Osteoblast (primary cell): ENCODE data around the gene MRS2. TPM values are rescaled to one million over a fixed set of nuclear protein-coding genes. Genes with fewer than 3 reads are reported as not detected.

Experiments
- DNase-seq: peaks from one replicate; pipeline ENCODE4 v3.0.0; 2011; ENCODE audit warnings: low spot score, mixed read lengths; ENCODE audit not compliant: insufficient read length; ENCODE audit errors: missing footprints
- H2AFZ ChIP-seq: 2 replicates; pipeline ENCODE4 v1.6.0; 2011; ENCODE audit warnings: mild to moderate bottlenecking, low read length
- H3K27ac ChIP-seq: 2 replicates; pipeline ENCODE4 v1.5.1; 2011; ENCODE audit warnings: mild to moderate bottlenecking, low read depth, low read length, moderate library complexity
- H3K27me3 ChIP-seq: 2 replicates; pipeline ENCODE4 v1.6.0; 2012; ENCODE audit warnings: mild to moderate bottlenecking, control low read depth, inconsistent platforms, low read length, moderate library complexity; ENCODE audit not compliant: insufficient read depth
- H3K36me3 ChIP-seq: 2 replicates; pipeline ENCODE4 v1.5.1; 2011; ENCODE audit warnings: mild to moderate bottlenecking, low read length, control low read depth, moderate library complexity; ENCODE audit not compliant: insufficient read depth
- H3K4me1 ChIP-seq: 2 replicates; pipeline ENCODE4 v1.5.1; 2011; ENCODE audit warnings: mild to moderate bottlenecking, low read length, control low read depth, moderate library complexity; ENCODE audit not compliant: insufficient read depth
- H3K4me2 ChIP-seq: 2 replicates; pipeline ENCODE4 v1.6.0; 2011; ENCODE audit warnings: mild to moderate bottlenecking, low read length; ENCODE audit not compliant: insufficient read depth
- H3K4me3 ChIP-seq: fragments of 200-600 bp; sonication (generic); 3 replicates; pipeline ENCODE4 v1.5.1; 2012; ENCODE audit warnings: mild to moderate bottlenecking, low read length, inconsistent platforms; ENCODE audit not compliant: insufficient read depth
- H3K79me2 ChIP-seq: 2 replicates; pipeline ENCODE4 v1.6.0; 2012; ENCODE audit warnings: mild to moderate bottlenecking, low read length, control low read depth, inconsistent platforms; ENCODE audit not compliant: insufficient read depth
- H3K9me3 ChIP-seq: 2 replicates; pipeline ENCODE4 v1.5.1; 2011; ENCODE audit warnings: low read depth, low read length, control low read depth
- H4K20me1 ChIP-seq: 2 replicates; pipeline ENCODE4 v1.6.0; 2012; ENCODE audit warnings: mild to moderate bottlenecking, low read length, control low read depth; ENCODE audit not compliant: insufficient read depth
- CTCF ChIP-seq: IDR thresholded peaks from 2 replicates; pipeline ENCODE4 v1.5.1; 2011; ENCODE audit warnings: mild to moderate bottlenecking, low read depth, low read length, moderate library complexity; ENCODE audit errors: extremely low read depth
- total RNA-seq: library from RNA; depleted of rRNA; stranded (reverse); fragments of >200 nt; gene quantifications from 2 replicates; pipeline ENCODE4 v1.2.3, GENCODE V29; 2012

MRS2 gene
- total RNA-seq, 1 donor = 23.5 TPM

DNA sequence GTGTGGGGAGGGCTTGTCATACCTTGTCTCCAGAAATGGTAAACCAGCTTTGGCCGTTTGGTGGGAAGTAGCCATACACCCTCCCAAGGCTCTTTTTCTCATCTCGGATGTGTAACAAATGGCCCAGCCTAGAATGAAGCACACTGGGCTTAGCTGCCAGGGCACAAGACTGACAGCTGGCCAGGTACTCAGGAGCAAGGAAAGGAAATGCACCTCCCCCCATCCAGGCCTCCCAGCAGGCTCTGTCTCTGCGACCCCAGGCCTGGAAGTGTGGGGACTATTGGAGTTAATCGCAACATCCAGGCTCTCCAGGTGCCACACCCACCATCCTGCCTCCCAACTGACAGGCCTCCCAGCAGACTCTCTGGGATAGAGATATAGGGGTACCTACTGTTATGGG lies 43.0 kb downstream of the MRS2 start:
- no peaks in the 10 kb centered on the region for H3K79me2 ChIP-seq
- no peak for DNase-seq
- H3K4me2 ChIP-seq = no peak overlapping the region
- no peaks in the 10 kb centered on the region for H3K4me1 ChIP-seq
- H4K20me1 ChIP-seq = no peaks in the 10 kb centered on the region
- no peak for TF ChIP-seq CTCF
- no peaks in the 10 kb centered on the region for H3K36me3 ChIP-seq
- H3K4me3 ChIP-seq = no peak overlapping the region
- H3K27ac ChIP-seq = no peak overlapping the region
- H2AFZ ChIP-seq = no peak overlapping the region
- H3K27me3 ChIP-seq = no peaks in the 10 kb centered on the region
- H3K9me3 ChIP-seq = no peaks in the 10 kb centered on the region

DNA sequence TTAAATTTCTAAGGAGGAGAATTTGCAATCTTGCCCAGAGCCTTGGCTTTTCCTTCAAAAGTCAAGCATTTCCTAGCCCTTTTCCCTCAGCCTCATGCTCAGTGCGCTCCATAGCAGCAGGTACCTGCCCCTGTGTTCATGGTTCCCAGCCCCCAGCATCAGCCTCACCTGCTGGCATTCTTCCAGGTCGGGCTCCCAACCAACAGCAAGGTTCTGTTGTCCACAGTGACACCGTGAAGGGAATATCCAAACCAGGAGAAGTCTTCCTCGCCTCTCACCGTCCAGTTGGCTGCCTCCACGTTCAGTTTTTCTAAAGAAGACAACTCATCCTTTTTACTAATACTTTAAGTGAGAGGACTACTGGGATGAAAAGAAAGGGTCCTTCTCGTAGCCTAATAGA lies 43.9 kb downstream of the MRS2 start:
- Histone ChIP-seq H2AFZ (no peak overlapping the region), H3K4me1 (no peaks in the 10 kb centered on the region), H3K27me3 (no peaks in the 10 kb centered on the region), H3K4me3 (no peak overlapping the region), H3K9me3 (no peaks in the 10 kb centered on the region), H3K27ac (no peak overlapping the region), H4K20me1 (no peaks in the 10 kb centered on the region), H3K79me2 (no peaks in the 10 kb centered on the region), H3K36me3 (no peaks in the 10 kb centered on the region), H3K4me2 (no peak overlapping the region)
- TF ChIP-seq CTCF = no peak
- DNase-seq = no peak

DNA sequence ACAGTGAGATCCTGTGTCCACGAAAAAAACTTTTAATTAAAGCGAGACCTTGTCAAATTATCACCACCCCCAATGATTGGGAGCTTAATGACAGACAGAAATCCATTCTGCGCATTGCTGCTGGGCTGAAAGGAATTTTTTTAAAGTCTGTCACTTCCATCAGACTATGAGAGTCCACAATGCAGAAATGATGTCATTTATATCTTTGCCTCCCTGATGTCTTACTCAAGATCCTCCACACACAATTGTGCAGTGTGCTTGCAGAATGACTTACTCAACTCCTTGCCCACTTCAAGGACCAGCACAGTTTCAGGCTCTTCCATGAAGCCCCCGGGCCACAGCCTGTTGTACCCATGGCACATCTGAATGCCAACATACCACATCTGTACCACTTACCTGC lies 45.7 kb downstream of the MRS2 start:
- no peak overlapping the region for H3K4me2 ChIP-seq
- no peak overlapping the region for H2AFZ ChIP-seq
- no peak for TF ChIP-seq CTCF
- H3K36me3 ChIP-seq = no peaks in the 10 kb centered on the region
- H3K9me3 ChIP-seq = no peaks in the 10 kb centered on the region
- no peak overlapping the region for H3K4me3 ChIP-seq
- no peaks in the 10 kb centered on the region for H3K4me1 ChIP-seq
- no peaks in the 10 kb centered on the region for H4K20me1 ChIP-seq
- H3K27ac ChIP-seq = no peak overlapping the region
- H3K79me2 ChIP-seq = no peaks in the 10 kb centered on the region
- no peaks in the 10 kb centered on the region for H3K27me3 ChIP-seq
- DNase-seq = no peak

DNA sequence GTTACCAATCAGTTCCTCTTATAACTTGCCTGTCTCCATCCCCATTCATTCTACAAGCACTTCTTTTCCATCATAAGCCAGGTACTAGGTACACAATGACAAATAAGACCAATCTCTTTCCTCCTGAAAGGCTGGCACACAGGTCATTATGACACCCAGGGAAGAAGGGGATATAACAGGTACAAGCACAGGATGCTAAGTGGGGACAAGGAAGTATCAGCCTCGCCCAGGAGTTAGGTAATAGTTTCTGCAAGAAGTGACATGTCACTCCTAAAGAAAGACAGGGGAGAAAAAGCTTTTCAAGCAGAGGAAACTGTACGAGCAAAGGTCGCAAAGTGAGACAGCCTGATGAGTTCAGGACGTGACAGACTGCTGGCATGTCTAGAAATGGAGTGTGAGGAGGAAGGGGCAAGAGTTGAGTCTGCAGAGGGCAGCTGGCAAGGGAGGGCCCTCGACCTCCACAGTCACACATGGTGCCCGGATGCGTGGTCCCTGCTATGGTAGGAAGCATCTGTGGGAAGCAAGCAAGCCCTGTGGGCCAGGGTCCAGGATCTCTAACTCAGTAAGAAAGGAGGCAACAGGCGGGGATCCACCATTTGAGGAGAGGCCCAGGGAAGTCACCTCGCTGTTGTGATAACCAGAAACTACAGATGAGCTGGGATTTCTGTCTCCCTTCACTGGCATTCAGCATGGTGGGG lies 46.2 kb downstream of the MRS2 start:
- no peaks in the 10 kb centered on the region for H3K36me3 ChIP-seq
- H3K4me2 ChIP-seq = no peak overlapping the region
- H4K20me1 ChIP-seq = no peaks in the 10 kb centered on the region
- H3K27me3 ChIP-seq = no peaks in the 10 kb centered on the region
- TF ChIP-seq CTCF = no peak
- no peaks in the 10 kb centered on the region for H3K9me3 ChIP-seq
- H3K79me2 ChIP-seq = no peaks in the 10 kb centered on the region
- no peak overlapping the region for H3K27ac ChIP-seq
- H3K4me3 ChIP-seq = no peak overlapping the region
- H2AFZ ChIP-seq = no peak overlapping the region
- no peak for DNase-seq
- H3K4me1 ChIP-seq = no peaks in the 10 kb centered on the region
